Measurements from ENCODE around the gene ROBO2.

The ROBO2 gene

DNA sequence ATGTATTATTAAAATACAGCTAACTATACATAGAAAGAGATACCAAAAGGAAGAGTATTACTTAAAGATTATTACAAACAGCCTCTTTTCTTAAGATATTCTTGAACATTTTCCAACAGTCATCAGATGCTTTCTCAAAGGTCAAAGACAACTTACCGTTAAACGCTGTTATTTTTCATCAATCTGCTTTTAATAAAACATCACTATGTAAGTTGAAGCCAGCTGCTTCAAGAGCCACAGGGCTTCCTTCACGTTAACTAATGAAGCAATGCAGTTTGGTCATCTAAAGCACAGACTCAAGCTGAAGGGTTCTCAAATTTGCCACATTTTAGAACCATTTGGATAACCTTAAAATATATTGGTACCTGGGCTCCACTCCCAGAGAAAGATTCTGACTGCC lies 578.8 kb downstream of the ROBO2 start:
- H3K4me3 ChIP-seq (ENCODE audit: low read depth, low read length), result no peak overlapping the region
- DNase-seq (ENCODE audit: low read depth), result no peak
- TF ChIP-seq, protein P1, sequence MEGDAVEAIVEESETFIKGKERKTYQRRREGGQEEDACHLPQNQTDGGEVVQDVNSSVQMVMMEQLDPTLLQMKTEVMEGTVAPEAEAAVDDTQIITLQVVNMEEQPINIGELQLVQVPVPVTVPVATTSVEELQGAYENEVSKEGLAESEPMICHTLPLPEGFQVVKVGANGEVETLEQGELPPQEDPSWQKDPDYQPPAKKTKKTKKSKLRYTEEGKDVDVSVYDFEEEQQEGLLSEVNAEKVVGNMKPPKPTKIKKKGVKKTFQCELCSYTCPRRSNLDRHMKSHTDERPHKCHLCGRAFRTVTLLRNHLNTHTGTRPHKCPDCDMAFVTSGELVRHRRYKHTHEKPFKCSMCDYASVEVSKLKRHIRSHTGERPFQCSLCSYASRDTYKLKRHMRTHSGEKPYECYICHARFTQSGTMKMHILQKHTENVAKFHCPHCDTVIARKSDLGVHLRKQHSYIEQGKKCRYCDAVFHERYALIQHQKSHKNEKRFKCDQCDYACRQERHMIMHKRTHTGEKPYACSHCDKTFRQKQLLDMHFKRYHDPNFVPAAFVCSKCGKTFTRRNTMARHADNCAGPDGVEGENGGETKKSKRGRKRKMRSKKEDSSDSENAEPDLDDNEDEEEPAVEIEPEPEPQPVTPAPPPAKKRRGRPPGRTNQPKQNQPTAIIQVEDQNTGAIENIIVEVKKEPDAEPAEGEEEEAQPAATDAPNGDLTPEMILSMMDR (conservative IDR thresholded peaks at IDR 0.05; ENCODE audit: low read depth, low read length), result no peak

DNA sequence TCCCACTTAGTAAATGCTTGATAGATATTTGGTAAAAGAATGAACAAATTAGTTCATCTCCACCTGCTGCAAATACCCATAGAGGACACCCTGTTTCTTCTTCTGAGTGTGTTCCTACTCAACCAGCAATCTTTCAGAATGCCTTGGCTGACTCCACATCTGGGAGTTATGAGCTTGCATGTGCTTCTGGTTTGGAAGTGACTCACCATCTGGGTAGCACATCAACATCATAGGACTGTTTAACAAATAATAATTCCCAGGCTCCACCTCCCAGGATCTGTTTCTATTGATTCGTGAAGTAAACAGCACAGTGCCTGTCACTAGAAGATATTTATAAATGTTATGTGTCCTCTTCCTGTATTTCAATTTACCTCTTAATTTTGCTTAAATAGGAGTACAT lies 580.1 kb downstream of the ROBO2 start:
- TF ChIP-seq, protein P1 (conservative IDR thresholded peaks at IDR 0.05; ENCODE audit: low read depth, low read length), result no peak
- H3K4me3 ChIP-seq (ENCODE audit: low read depth, low read length), result no peak overlapping the region
- peak; percentile 33 for DNase-seq (ENCODE audit: low read depth)

DNA sequence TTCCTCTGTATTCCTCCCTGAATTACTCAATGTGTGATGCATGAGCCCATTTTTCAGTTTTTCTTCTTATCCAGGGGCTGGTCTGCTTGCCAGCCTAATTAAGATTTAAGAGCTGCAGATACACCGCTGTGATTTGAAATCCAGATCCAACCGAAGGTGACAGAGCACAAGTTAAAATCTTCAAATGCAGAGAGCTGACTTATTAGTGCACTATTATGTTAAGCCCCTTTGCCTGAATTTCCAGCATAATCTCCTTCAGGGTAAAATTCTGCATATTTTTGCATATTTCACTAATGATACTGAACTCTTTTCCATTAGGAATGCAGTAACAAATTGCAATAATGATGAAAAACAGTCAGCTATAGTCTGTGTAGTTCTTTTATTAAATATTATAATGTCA lies 583.6 kb downstream of the ROBO2 start:
- no peak overlapping the region for H3K4me3 ChIP-seq (ENCODE audit: low read depth, low read length)
- TF ChIP-seq, protein P1 (conservative IDR thresholded peaks at IDR 0.05; ENCODE audit: low read depth, low read length), result no peak

DNA sequence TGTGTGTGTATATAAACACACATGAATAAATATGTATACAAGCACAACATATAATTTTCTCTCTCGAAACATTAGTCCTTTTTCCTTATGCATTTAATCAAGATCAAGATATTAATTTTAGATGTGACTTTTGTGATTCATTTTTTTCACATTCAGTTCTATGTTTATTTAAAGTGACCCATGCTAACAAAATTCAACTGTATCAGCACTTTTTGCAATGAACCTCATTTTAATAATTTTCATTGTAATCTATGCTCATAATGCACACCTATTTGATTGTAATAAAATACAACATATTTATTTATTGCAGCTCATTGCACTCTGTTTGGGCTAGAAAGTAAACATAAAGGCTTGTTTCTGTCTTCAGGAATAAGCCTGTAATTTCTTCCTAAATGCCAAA lies 586.3 kb downstream of the ROBO2 start:
- DNase-seq (ENCODE audit: low read depth), result no peak
- TF ChIP-seq, protein P1 (conservative IDR thresholded peaks at IDR 0.05; ENCODE audit: low read depth, low read length), result no peak
- no peak overlapping the region for H3K4me3 ChIP-seq (ENCODE audit: low read depth, low read length)

More for the DNA sequence above, 583.6 kb downstream of the ROBO2 start:
- DNase-seq (ENCODE audit: low read depth), result no peak

DNA sequence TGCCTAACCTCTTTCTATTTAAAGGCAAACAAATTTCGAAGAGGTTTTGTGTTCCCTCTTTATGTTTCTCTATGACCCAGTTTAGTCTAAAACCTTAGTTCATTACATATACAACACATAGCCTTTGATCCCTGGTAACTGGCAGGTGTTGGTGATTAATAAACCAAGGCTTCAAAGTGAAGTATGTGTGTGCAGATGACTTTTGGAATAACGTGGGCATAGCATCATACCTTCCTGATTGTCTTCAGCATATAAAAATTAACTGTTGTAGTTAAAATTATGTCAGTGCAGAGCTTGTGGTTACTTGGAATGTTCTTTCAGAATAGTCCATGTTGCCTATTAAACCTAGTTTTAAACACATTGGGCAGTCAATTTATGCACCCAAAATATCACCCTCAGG lies 608.3 kb downstream of the ROBO2 start:
- DNase-seq (ENCODE audit: low read depth), result peak; percentile 2
- H3K4me3 ChIP-seq (ENCODE audit: low read depth, low read length), result no peak overlapping the region
- TF ChIP-seq, protein P1 (conservative IDR thresholded peaks at IDR 0.05; ENCODE audit: low read depth, low read length), result no peak

DNA sequence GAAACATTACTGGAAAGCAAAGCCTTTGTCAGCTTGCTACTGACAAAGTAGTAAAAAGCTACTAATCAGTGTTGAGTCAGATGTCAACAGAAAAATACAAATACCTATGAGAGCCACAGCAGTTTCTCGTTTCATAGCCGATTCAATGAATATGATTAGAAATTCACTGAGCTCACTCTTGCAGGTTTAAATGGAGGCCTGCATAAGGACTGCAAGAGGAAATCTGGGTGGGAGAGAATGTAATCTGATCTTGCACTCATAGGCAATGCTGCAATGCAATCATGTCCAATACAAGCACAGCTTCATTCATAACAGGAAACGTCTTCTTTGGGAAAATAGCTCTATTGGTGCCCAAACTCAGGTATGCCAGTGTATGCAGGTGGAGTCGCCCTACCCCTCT lies 608.8 kb downstream of the ROBO2 start:
- DNase-seq (ENCODE audit: low read depth), result peak; percentile 21
- TF ChIP-seq, protein P1 (conservative IDR thresholded peaks at IDR 0.05; ENCODE audit: low read depth, low read length), result no peak
- H3K4me3 ChIP-seq (ENCODE audit: low read depth, low read length), result no peak overlapping the region

DNA sequence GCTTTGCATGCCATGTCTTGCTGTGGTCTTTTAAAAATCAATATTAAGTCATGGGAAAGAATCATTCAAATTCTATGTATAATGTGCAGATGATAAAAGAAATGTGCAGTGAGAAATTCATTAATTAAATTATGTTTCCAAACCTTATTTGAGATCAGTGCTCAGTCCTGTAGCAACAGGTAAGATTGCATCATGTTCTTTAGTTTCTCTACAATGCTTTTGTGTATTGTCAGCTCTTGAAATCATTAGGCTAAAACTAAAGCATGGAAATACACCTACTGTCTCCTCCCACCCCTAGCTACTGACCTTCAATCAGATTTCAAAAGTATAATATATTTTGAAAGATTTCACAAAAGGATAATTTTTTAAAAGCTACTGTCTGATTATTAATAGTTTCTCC lies 612.7 kb downstream of the ROBO2 start:
- DNase-seq (ENCODE audit: low read depth), result no peak
- H3K4me3 ChIP-seq (ENCODE audit: low read depth, low read length), result no peak overlapping the region
- TF ChIP-seq, protein P1 (conservative IDR thresholded peaks at IDR 0.05; ENCODE audit: low read depth, low read length), result no peak

All from choroid plexus epithelial cell (primary cell).